Loucy (cell line): ENCODE measurements around the gene CPEB2.

Experiments used
- H2AFZ ChIP-seq: fragments of 200-600 bp; sonication (generic); 2 replicates; pipeline ENCODE4 v1.6.0; 2016; ENCODE audit warnings: antibody characterized with exemption, mild to moderate bottlenecking, low read length, moderate library complexity
- H3F3A ChIP-seq: fragments of 200-600 bp; 2 replicates; pipeline ENCODE4 v1.6.0; 2016; ENCODE audit warnings: antibody characterized with exemption, low read depth, mild to moderate bottlenecking
- H3K27me3 ChIP-seq: fragments of 200-600 bp; sonication (generic); 2 replicates; pipeline ENCODE4 v1.6.1; 2014; ENCODE audit warnings: low read length, mild to moderate bottlenecking; ENCODE audit not compliant: insufficient read depth, poor library complexity, severe bottlenecking
- H3K36me3 ChIP-seq: fragments of 200-600 bp; sonication (generic); 2 replicates; pipeline ENCODE4 v1.6.1; 2016; ENCODE audit warnings: low read length; ENCODE audit not compliant: insufficient read depth
- H3K4me1 ChIP-seq: fragments of 200-600 bp; sonication (generic); 2 replicates; pipeline ENCODE4 v1.5.1; 2014; ENCODE audit warnings: low read length, mild to moderate bottlenecking; ENCODE audit not compliant: insufficient read depth, poor library complexity, severe bottlenecking
- H3K4me2 ChIP-seq: fragments of 200-600 bp; sonication (generic); 2 replicates; pipeline ENCODE4 v1.6.0; 2014; ENCODE audit warnings: antibody characterized with exemption, low read length, low read depth, mild to moderate bottlenecking; ENCODE audit not compliant: poor library complexity, severe bottlenecking
- H3K4me3 ChIP-seq: fragments of 200-600 bp; sonication (generic); 2 replicates; pipeline ENCODE4 v1.5.1; 2014; ENCODE audit warnings: low read length, mild to moderate bottlenecking, mixed read lengths; ENCODE audit not compliant: poor library complexity, severe bottlenecking
- H3K79me2 ChIP-seq: fragments of 200-600 bp; sonication (generic); 2 replicates; pipeline ENCODE4 v1.6.1; 2014; ENCODE audit warnings: low read length; ENCODE audit not compliant: insufficient read depth
- H3K9ac ChIP-seq: fragments of 200-600 bp; sonication (generic); 2 replicates; pipeline ENCODE4 v1.6.0; 2014; ENCODE audit warnings: mild to moderate bottlenecking, low read depth, low read length, moderate library complexity; ENCODE audit not compliant: poor library complexity, severe bottlenecking
- H3K9me2 ChIP-seq: fragments of 200-600 bp; sonication (generic); replicated peaks from 2 replicates; pipeline ENCODE4 v1.6.1; 2016; ENCODE audit warnings: low read depth, low read length, mixed read lengths
- H3K9me3 ChIP-seq: fragments of 200-600 bp; sonication (generic); 2 replicates; pipeline ENCODE4 v1.6.1; 2014; ENCODE audit warnings: mild to moderate bottlenecking, antibody characterized with exemption, low read length, low read depth; ENCODE audit not compliant: insufficient read depth
- H4K20me1 ChIP-seq: fragments of 200-600 bp; sonication (generic); 2 replicates; pipeline ENCODE4 v1.6.0; 2014; ENCODE audit warnings: antibody characterized with exemption, low read length, mild to moderate bottlenecking; ENCODE audit not compliant: insufficient read depth, poor library complexity, severe bottlenecking
- CTCF ChIP-seq: fragments of 200-600 bp; sonication (generic); conservative IDR thresholded peaks from 2 replicates; pipeline ENCODE4 v1.5.1; 2014; ENCODE audit warnings: mild to moderate bottlenecking, antibody characterized with exemption, low read length
- EZH2phosphoT487 ChIP-seq: fragments of 200-600 bp; IDR thresholded peaks from 2 replicates; pipeline ENCODE4 v1.6.1; 2018; ENCODE audit warnings: antibody characterized with exemption, mild to moderate bottlenecking, moderate library complexity, borderline replicate concordance

Gene CPEB2

GRCh38 chr4:15060213-15060612 is 57.9 kb downstream of the CPEB2 start:
- no peak overlapping the region for H2AFZ ChIP-seq
- no peaks in the 10 kb centered on the region for H4K20me1 ChIP-seq
- H3K9ac ChIP-seq = no peak overlapping the region
- no peak for TF ChIP-seq CTCF
- TF ChIP-seq EZH2phosphoT487 = no peak
- no peak overlapping the region for H3K4me3 ChIP-seq
- H3K4me1 ChIP-seq = no peaks in the 10 kb centered on the region
- H3K4me2 ChIP-seq = no peak overlapping the region
- H3K9me2 ChIP-seq = no peaks in the 10 kb centered on the region
- no peaks in the 10 kb centered on the region for H3K79me2 ChIP-seq
- H3K27me3 ChIP-seq = no peaks in the 10 kb centered on the region
- H3F3A ChIP-seq = no peaks in the 10 kb centered on the region
- H3K9me3 ChIP-seq = no peaks in the 10 kb centered on the region
- peaks cover 53% of the 10 kb centered on the region for H3K36me3 ChIP-seq

GRCh38 chr4:15063341-15063740 is 61.1 kb downstream of the CPEB2 start:
- Histone ChIP-seq H2AFZ (no peak overlapping the region), H3K4me3 (no peak overlapping the region), H3K9ac (no peak overlapping the region), H3K4me1 (peaks cover 4% of the 10 kb centered on the region), H3F3A (no peaks in the 10 kb centered on the region), H3K27me3 (no peaks in the 10 kb centered on the region), H3K9me2 (no peaks in the 10 kb centered on the region), H3K36me3 (peaks cover 50% of the 10 kb centered on the region), H4K20me1 (no peaks in the 10 kb centered on the region), H3K79me2 (no peaks in the 10 kb centered on the region), H3K9me3 (no peaks in the 10 kb centered on the region), H3K4me2 (no peak overlapping the region)
- TF ChIP-seq EZH2phosphoT487 (no peak), CTCF (no peak)

- Histone ChIP-seq H3K27me3 (no peaks in the 10 kb centered on the region), H3F3A (no peaks in the 10 kb centered on the region), H3K9me2 (no peaks in the 10 kb centered on the region), H3K4me2 (no peak overlapping the region), H3K4me1 (peaks cover 5% of the 10 kb centered on the region), H4K20me1 (no peaks in the 10 kb centered on the region), H2AFZ (no peak overlapping the region), H3K36me3 (peaks cover 33% of the 10 kb centered on the region; the same call in 1 of the 2 replicates), H3K79me2 (no peaks in the 10 kb centered on the region), H3K9ac (no peak overlapping the region), H3K4me3 (no peak overlapping the region), H3K9me3 (no peaks in the 10 kb centered on the region)
- TF ChIP-seq EZH2phosphoT487 (no peak), CTCF (no peak)
Measured at GRCh38 chr4:15065516-15065915, 63.2 kb downstream of the CPEB2 start.
